K562 (cell line): Measurements from ENCODE around the gene ANKLE1. TPM values are rescaled to one million over a fixed set of nuclear protein-coding genes. Genes with fewer than 3 reads are reported as not detected.

ENCODE experiments used
- CREB3 ChIP-seq: fragments of 450-650 bp; conservative IDR thresholded peaks from 2 replicates; pipeline ENCODE4 v1.6.1; 2016; ENCODE audit warnings: missing genetic modification characterization, low read depth, mild to moderate bottlenecking, missing compliant biosample characterization, moderate library complexity
- E2F6 ChIP-seq, 2 experiments: IDR thresholded peaks; 2 replicates each; pipeline ENCODE4 v1.6.1; 2011; ENCODE audit warnings: borderline replicate concordance in 1 of 2, control low read depth in 1 of 2, low read depth in 1 of 2, low read length in 1 of 2, mild to moderate bottlenecking in 1 of 2, mixed read lengths in 1 of 2, moderate library complexity in 1 of 2; ENCODE audit not compliant: insufficient read depth in 1 of 2, insufficient read length in 1 of 2, poor library complexity in 1 of 2, severe bottlenecking in 1 of 2; ENCODE audit errors: extremely low read depth in 1 of 2
- EP400 ChIP-seq: fragments of 450-650 bp; IDR thresholded peaks from 2 replicates; pipeline ENCODE4 v1.6.1; 2017; ENCODE audit warnings: antibody characterized with exemption, mild to moderate bottlenecking, moderate library complexity
- FOXJ2 ChIP-seq: fragments of 200-800 bp; sonication (Bioruptor generic); IDR thresholded peaks from 2 replicates; pipeline ENCODE4 v1.6.1; 2016; ENCODE audit warnings: missing genetic modification characterization, missing compliant biosample characterization
- HDAC2 ChIP-seq: fragments of 450-650 bp; IDR thresholded peaks from 2 replicates; pipeline ENCODE4 v1.6.1; 2016; ENCODE audit warnings: mild to moderate bottlenecking
- LEF1 ChIP-seq: fragments of 450-650 bp; IDR thresholded peaks from 2 replicates; pipeline ENCODE4 v1.6.1; 2016; ENCODE audit warnings: mild to moderate bottlenecking
- MCM2 ChIP-seq: fragments of 450-650 bp; IDR thresholded peaks from 2 replicates; pipeline ENCODE4 v1.6.1; 2017; ENCODE audit warnings: low read depth, mild to moderate bottlenecking
- NELFE ChIP-seq: IDR thresholded peaks from 2 replicates; pipeline ENCODE4 v1.6.1; 2011; ENCODE audit warnings: mild to moderate bottlenecking; ENCODE audit not compliant: insufficient read depth, insufficient read length
- NR2C2 ChIP-seq, 2 experiments: fragments of 200-800 bp in 1 of 2; sonication (Bioruptor generic) in 1 of 2; sonication (generic) in 1 of 2; formaldehyde crosslinking in 1 of 2; IDR thresholded peaks; 2 replicates each; pipeline versions ENCODE4 v1.6.1 to v1.8.0; 2016 to 2022; ENCODE audit warnings: mild to moderate bottlenecking in 1 of 2, missing compliant biosample characterization in 1 of 2, missing genetic modification characterization in 1 of 2, missing genetic modification reagents in 1 of 2
- SIN3A ChIP-seq, 2 experiments: fragments of 150-350 bp in 1 of 2; IDR thresholded peaks; 2 replicates each; pipeline ENCODE4 v1.6.1; 2011 to 2016; ENCODE audit warnings: borderline replicate concordance in 2 of 2, low read depth in 2 of 2, low read length in 2 of 2, mild to moderate bottlenecking in 2 of 2, moderate library complexity in 2 of 2; ENCODE audit not compliant: control insufficient read depth in 1 of 2
- TSHZ1 ChIP-seq: fragments of 250-450 bp; sonication (Bioruptor Pico); IDR thresholded peaks from 2 replicates; pipeline ENCODE4 v1.4.0; 2020; ENCODE audit warnings: mild to moderate bottlenecking, moderate library complexity
- U2AF1 ChIP-seq: fragments of 200-400 bp; formaldehyde crosslinking; optimal IDR thresholded peaks from 2 replicates; pipeline ENCODE3; 2017; ENCODE audit warnings: mild to moderate bottlenecking, low read depth, low read length, moderate library complexity
- USF1 ChIP-seq: sonication (generic); formaldehyde crosslinking; IDR thresholded peaks from 2 replicates; pipeline ENCODE4 v1.9.0; 2022; ENCODE audit warnings: mild to moderate bottlenecking, missing genetic modification reagents
- ZNF592 ChIP-seq: fragments of 450-650 bp; IDR thresholded peaks from 2 replicates; pipeline ENCODE4 v1.6.1; 2017; ENCODE audit warnings: antibody characterized with exemption, mild to moderate bottlenecking
- polyA plus RNA-seq, 8 experiments: library from polyadenylated mRNA; depleted of rRNA in 4 of 8; stranded (reverse) in 5 of 8; unstranded in 3 of 8; fragments of >200 nt; fragmentation: Nextera tagmentation in 2 of 8; fragmentation: Illumina TruSeq in 1 of 8; extraction: Ambion mirVana in 2 of 8; extraction: Trizol in 1 of 8; gene quantifications; 2 replicates each; pipeline versions ENCODE4 v1.2.1 to v1.2.3, GENCODE V29; 2011 to 2014; ENCODE audit warnings: inconsistent platforms in 1 of 8, missing spikeins in 1 of 8
- total RNA-seq, 7 experiments: library from RNA; depleted of rRNA in 6 of 7; stranded (reverse); fragments of >200 nt in 6 of 7; fragmentation: Illumina TruSeq in 2 of 7; extraction: Trizol in 2 of 7; gene quantifications; 2 replicates each; pipeline versions ENCODE4 v1.2.1 to v1.2.3, GENCODE V29; 2011 to 2021; ENCODE audit warnings: low replicate concordance in 1 of 7

ANKLE1 gene
- total and polyA plus RNA-seq, 9 of the 15 experiments (the other 6 are each of a cell fraction or from before 2014, with no cell fraction given) = 0.63 to 9.2 (median 2.9) TPM

GRCh38 chr19:17305517-17306284 is 24.0 kb downstream of the ANKLE1 start, which contains the start of gene MRPL34 (continued):
- TF ChIP-seq NR2C2 (CRISPR knock-in tag; IDR thresholded peaks at IDR 0.05) (0 out of 2 replicates have a peak, but pooled peaks have one; percentile 50), NR2C2 (tag; IDR thresholded peaks at IDR 0.05) (peak; percentile 77), HDAC2 (no peak), TSHZ1 (no peak), LEF1 (0 out of 2 replicates have a peak, but pooled peaks have one; percentile 47), SIN3A (IDR thresholded peaks at IDR 0.05; ENCODE audit: borderline replicate concordance in 2 of 2, control insufficient read depth in 1 of 2, low read depth in 2 of 2, low read length in 2 of 2) (peak in 1 of 2 experiments; percentile 40; a peak in 1 of 4 replicates), EP400 (peak; percentile 76), FOXJ2 (peak; percentile 55; the same call in 1 of the 2 replicates), NELFE (no peak), E2F6 (IDR thresholded peaks at IDR 0.05; ENCODE audit: borderline replicate concordance in 1 of 2, extremely low read depth in 1 of 2, insufficient read depth in 1 of 2, insufficient read length in 1 of 2, low read depth in 1 of 2, low read length in 1 of 2, poor library complexity in 1 of 2, severe bottlenecking in 1 of 2) (peak; percentile 63 to 82), U2AF1 (peak; percentile 22), CREB3 (0 out of 2 replicates have a peak, but pooled peaks have one; percentile 17), USF1 (peak; percentile 87), ZNF592 (peak; percentile 74; the same call in 1 of the 2 replicates), MCM2 (no peak)
